Choroid plexus epithelial cell (primary cell): ENCODE data around the gene SNRK.

ENCODE experiments used
- DNase-seq: peaks from one replicate; pipeline ENCODE4 v3.0.0-alpha.2; 2010; ENCODE audit warnings: low read depth
- H3K4me3 ChIP-seq: 2 replicates; pipeline ENCODE4 v1.5.1; 2011; ENCODE audit warnings: low read depth, mild to moderate bottlenecking, control low read depth, low read length, moderate library complexity
- CTCF ChIP-seq: conservative IDR thresholded peaks from 2 replicates; pipeline ENCODE4 v1.5.1; 2011; ENCODE audit warnings: low read depth, mild to moderate bottlenecking, control low read depth, inconsistent platforms, low read length, moderate library complexity

The SNRK gene

GRCh38 chr3:43285644-43286043 is 696 bp upstream of the SNRK start:
- H3K4me3 ChIP-seq = no peak overlapping the region
- no peak for TF ChIP-seq CTCF
- no peak for DNase-seq

- peak overlapping the region; percentile 75 for H3K4me3 ChIP-seq
- peak; percentile 25 for DNase-seq
Measured at GRCh38 chr3:43286841-43287499, 630 bp downstream of the SNRK start.

GRCh38 chr3:43287500-43287873 is 1.1 kb downstream of the SNRK start:
- no peak for DNase-seq
- peak overlapping the region; percentile 75 for H3K4me3 ChIP-seq
- TF ChIP-seq CTCF = no peak

More at GRCh38 chr3:43286841-43287499, 630 bp downstream of the SNRK start:
- no peak for TF ChIP-seq CTCF

GRCh38 chr3:43288366-43288765 is 2.0 kb downstream of the SNRK start:
- DNase-seq = peak; percentile 69
- peak overlapping the region; percentile 28 for H3K4me3 ChIP-seq
- TF ChIP-seq CTCF = no peak

GRCh38 chr3:43288850-43289249 is 2.5 kb downstream of the SNRK start:
- DNase-seq = no peak
- H3K4me3 ChIP-seq = peak overlapping the region; percentile 28
- no peak for TF ChIP-seq CTCF

- TF ChIP-seq CTCF = no peak
- H3K4me3 ChIP-seq = no peak overlapping the region
- no peak for DNase-seq
Measured at GRCh38 chr3:43289401-43289800, 3.1 kb downstream of the SNRK start.

- no peak for DNase-seq
- no peak overlapping the region for H3K4me3 ChIP-seq
- no peak for TF ChIP-seq CTCF
Measured at GRCh38 chr3:43289841-43290470, 3.6 kb downstream of the SNRK start.
